Endothelial cell of umbilical vein (primary cell): ENCODE data around the gene SLC7A8. TPM values are rescaled to one million over a fixed set of nuclear protein-coding genes. Genes with fewer than 3 reads are reported as not detected.

ENCODE experiments used
- BruUV-seq: library from RNA; stranded (reverse); fragments of 400-500 nt; replicated peaks from 2 replicates; lab custom pipeline; 2021; lab: Mats Ljungman, UMichigan
- CTCF ChIA-PET: fragments of 300-600, 350-600 bp; sonication (Branson Sonifier 250); formaldehyde crosslinking; loops from one replicate; lab custom pipeline; 2021; ENCODE audit warnings: antibody characterized with exemption, inconsistent platforms; lab: Charles Lee
- POLR2A ChIA-PET: fragments of 300-600, 350-600 bp; sonication (Branson Sonifier 250); formaldehyde crosslinking; loops from one replicate; lab custom pipeline; 2021; ENCODE audit warnings: antibody characterized with exemption, inconsistent platforms; lab: Charles Lee
- DNase-seq: peaks from one replicate; pipeline ENCODE4 v3.0.0-alpha.2; 2011; ENCODE audit warnings: low read depth, low spot score
- FAIRE-seq: peaks from 2 replicates; lab custom pipeline; 2011; peaks lifted over from hg19 to GRCh38; lab: Jason Lieb, UNC
- H2AFZ ChIP-seq: 2 replicates; pipeline ENCODE4 v1.6.0; 2012; ENCODE audit warnings: low read depth, low read length, control low read depth, inconsistent platforms
- H3K27ac ChIP-seq: 2 replicates; pipeline ENCODE4 v1.5.1; 2011; ENCODE audit warnings: low read depth, mild to moderate bottlenecking, control low read depth, low read length, moderate library complexity; ENCODE audit not compliant: insufficient read depth
- H3K27me3 ChIP-seq, 2 experiments: 2 replicates each; pipeline versions ENCODE4 v1.6.0 to v1.6.1; 2011; ENCODE audit warnings: low read length in 2 of 2, mixed read lengths in 1 of 2; ENCODE audit not compliant: control insufficient read depth in 2 of 2, insufficient read depth in 2 of 2
- H3K36me3 ChIP-seq, 2 experiments: 2 replicates in 1 of 2; 3 replicates in 1 of 2; pipeline ENCODE4 v1.5.1; 2011; ENCODE audit warnings: low read length in 2 of 2, mild to moderate bottlenecking in 1 of 2, moderate library complexity in 1 of 2; ENCODE audit not compliant: control insufficient read depth in 2 of 2, insufficient read depth in 2 of 2; ENCODE audit errors: extremely low read depth in 1 of 2
- H3K4me1 ChIP-seq: 3 replicates; pipeline ENCODE4 v1.5.1; 2011; ENCODE audit warnings: mild to moderate bottlenecking, low read length; ENCODE audit not compliant: control insufficient read depth, insufficient read depth; ENCODE audit errors: extremely low read depth
- H3K4me2 ChIP-seq: 2 replicates; pipeline ENCODE4 v1.6.1; 2011; ENCODE audit warnings: low read length, control low read depth, mixed read lengths; ENCODE audit not compliant: insufficient read depth
- H3K4me3 ChIP-seq, 3 experiments: fragments of 200-600 bp in 1 of 3; sonication (generic), shearing (Covaris generic) in 1 of 3; replicated peaks in 1 of 3; 2 replicates each; pipeline ENCODE4 v1.5.1; 2011 to 2016; ENCODE audit warnings: control low read depth in 3 of 3, low read length in 3 of 3, mild to moderate bottlenecking in 2 of 3, inconsistent platforms in 1 of 3, low read depth in 1 of 3, moderate library complexity in 1 of 3; ENCODE audit not compliant: insufficient read depth in 1 of 3
- H3K79me2 ChIP-seq: 2 replicates; pipeline ENCODE4 v1.6.0; 2012; ENCODE audit warnings: low read length, inconsistent platforms; ENCODE audit not compliant: control insufficient read depth, insufficient read depth
- H3K9ac ChIP-seq: replicated peaks from 2 replicates; pipeline ENCODE3; 2011; ENCODE audit warnings: low read length, control low read depth; ENCODE audit not compliant: insufficient read depth; ENCODE audit errors: extremely low read depth
- H3K9me1 ChIP-seq: replicated peaks from 3 replicates; pipeline ENCODE4 v1.6.0; 2011; ENCODE audit warnings: mild to moderate bottlenecking, low read length; ENCODE audit not compliant: control insufficient read depth, insufficient read depth; ENCODE audit errors: extremely low read depth
- H3K9me3 ChIP-seq: replicated peaks from 2 replicates; pipeline ENCODE4 v1.5.1; 2012; ENCODE audit warnings: low read length, inconsistent platforms; ENCODE audit not compliant: control insufficient read depth, insufficient read depth
- H4K20me1 ChIP-seq: replicated peaks from 2 replicates; pipeline ENCODE3; 2011; ENCODE audit warnings: mild to moderate bottlenecking, low read length; ENCODE audit not compliant: control insufficient read depth, insufficient read depth; ENCODE audit errors: extremely low read depth
- CTCF ChIP-seq, 2 donors: IDR thresholded peaks; 1 replicate in 1 of 2; 2 replicates in 1 of 2; pipeline ENCODE4 v1.5.1; 2011; ENCODE audit warnings: low read length in 2 of 2, mild to moderate bottlenecking in 2 of 2, moderate library complexity in 2 of 2, control low read depth in 1 of 2, inconsistent platforms in 1 of 2, low read depth in 1 of 2; ENCODE audit not compliant: insufficient read depth in 1 of 2; ENCODE audit errors: extremely low read depth in 1 of 2
- EZH2 ChIP-seq: IDR thresholded peaks from 2 replicates; pipeline ENCODE4 v1.6.1; 2012; ENCODE audit warnings: borderline replicate concordance, low read depth, mild to moderate bottlenecking, moderate library complexity, low read length, inconsistent platforms; ENCODE audit not compliant: severe bottlenecking
- FOS ChIP-seq: IDR thresholded peaks from 2 replicates; pipeline ENCODE4 v1.6.1; 2011; ENCODE audit warnings: mild to moderate bottlenecking, low read length, moderate library complexity, borderline replicate concordance; ENCODE audit not compliant: insufficient read depth
- GATA2 ChIP-seq: IDR thresholded peaks from 2 replicates; pipeline ENCODE4 v1.7.0; 2011; ENCODE audit warnings: low read depth, mild to moderate bottlenecking, moderate library complexity, mixed read lengths, low read length; ENCODE audit not compliant: insufficient read length, insufficient read depth
- JUN ChIP-seq: IDR thresholded peaks from 2 replicates; pipeline ENCODE4 v1.6.1; 2011; ENCODE audit warnings: borderline replicate concordance, low read depth; ENCODE audit not compliant: insufficient read length, insufficient read depth
- MYC ChIP-seq: IDR thresholded peaks from one replicate; pipeline ENCODE4 v1.6.1; 2011; ENCODE audit warnings: mild to moderate bottlenecking, low read depth, low read length
- POLR2A ChIP-seq: IDR thresholded peaks from 2 replicates; pipeline ENCODE4 v1.6.1; 2012; ENCODE audit warnings: low read depth, mild to moderate bottlenecking, control low read depth, low read length
- POLR2AphosphoS5 ChIP-seq: IDR thresholded peaks from 2 replicates; pipeline ENCODE4 v1.6.1; 2012; ENCODE audit warnings: low read depth, mild to moderate bottlenecking, control low read depth, low read length, moderate library complexity; ENCODE audit not compliant: insufficient read depth
- dilution Hi-C: fragments of 300-500 bp; cut with MboI; formaldehyde crosslinking; loops from one replicate; pipeline ENCODE4 v1.15.0; 2019; ENCODE audit warnings: low sequenced_read_pairs; ENCODE audit not compliant: extremely low pct_ligation_motif_present
- intact Hi-C: fragments of 100-400 bp; cut with micrococcal nuclease; formaldehyde crosslinking; loops from one replicate; pipeline ENCODE4 v1.10.0; 2022
- polyA plus RNA-seq, 4 experiments: library from polyadenylated mRNA; depleted of rRNA in 3 of 4; stranded (reverse) in 3 of 4; unstranded in 1 of 4; fragments of >200 nt; gene quantifications; 2 replicates each; pipeline versions ENCODE4 v1.2.1 to v1.2.3, GENCODE V29; 2011 to 2012; ENCODE audit warnings: missing spikeins in 1 of 4
- total RNA-seq: library from RNA; stranded (reverse); gene quantifications from 2 replicates; pipeline ENCODE4 v1.2.3, GENCODE V29; 2021
- TF ChIP-seq, protein P1 (sequence below): IDR thresholded peaks from 2 replicates; pipeline ENCODE4 v1.6.1; 2011; ENCODE audit not compliant: insufficient read depth, insufficient read length

The SLC7A8 gene
- total and polyA plus RNA-seq, 2 donors (not counting 3 experiments of a cell fraction or from before 2014, with no cell fraction given) = 0.76 to 1.1 TPM

DNA sequence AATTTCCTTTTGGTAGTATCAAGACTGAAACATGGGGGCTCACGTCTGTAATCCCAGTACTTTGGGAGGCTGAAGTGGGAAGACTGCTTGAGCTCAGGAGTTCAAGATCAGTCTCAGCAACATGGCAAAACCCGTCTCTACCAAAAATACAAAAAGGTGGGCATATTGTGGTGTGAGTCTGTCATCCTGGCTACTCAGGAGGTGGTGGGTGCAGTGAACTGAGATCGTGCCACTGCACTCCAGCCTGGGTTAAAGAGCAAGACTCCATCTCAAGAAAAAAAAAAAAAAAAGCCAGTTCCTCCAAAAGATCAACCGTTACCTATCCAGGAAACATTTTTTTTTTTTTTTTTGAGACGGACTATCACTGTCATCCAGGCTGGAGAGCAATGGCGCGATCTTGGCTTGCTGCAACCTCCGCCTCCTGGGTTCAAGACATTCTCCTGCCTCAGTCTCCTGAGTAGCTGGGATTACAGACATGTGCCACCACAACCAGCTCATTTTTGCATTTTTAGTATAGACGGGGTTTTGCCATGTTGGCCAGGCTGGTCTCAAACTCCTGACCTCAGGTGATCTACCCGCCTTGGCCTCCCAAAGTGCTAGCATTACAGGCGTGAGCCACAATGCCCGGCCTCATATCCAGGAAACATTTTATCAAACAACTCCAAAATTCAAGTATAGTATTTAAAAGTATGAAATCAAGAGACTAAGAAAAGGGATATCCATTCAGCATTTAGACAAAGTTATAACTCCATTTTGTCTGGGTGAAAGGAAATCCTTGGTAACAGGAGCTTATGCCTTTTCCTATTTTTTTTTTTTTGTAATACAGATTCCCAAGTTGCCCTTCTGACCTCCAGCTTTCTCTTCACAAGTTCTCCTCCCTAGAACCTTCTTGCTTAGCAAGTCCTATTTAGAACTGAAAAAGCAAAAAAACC is 91.9 kb downstream of the SLC7A8 start:
- CTCF ChIA-PET = interaction anchor here (0.8 to 4.6 kb wide), 10 partner anchors 9 to 105 kb away, joined by 3 to 43 read pairs (median 5); no protein-coding TSS in a partner anchor
- POLR2A ChIA-PET = interaction anchor here (0.7 kb wide), 1 partner anchor 13 kb away, joined by 4 read pairs; no protein-coding TSS in a partner anchor
- H3K4me3 ChIP-seq = no peak overlapping the region
- H3K4me2 ChIP-seq = no peak overlapping the region
- TF ChIP-seq POLR2A = no peak
- TF ChIP-seq GATA2 = no peak
- no peak for TF ChIP-seq POLR2AphosphoS5
- no peak for TF ChIP-seq JUN
- no peak for TF ChIP-seq FOS
- no peak for TF ChIP-seq MYC
- TF ChIP-seq, protein P1, sequence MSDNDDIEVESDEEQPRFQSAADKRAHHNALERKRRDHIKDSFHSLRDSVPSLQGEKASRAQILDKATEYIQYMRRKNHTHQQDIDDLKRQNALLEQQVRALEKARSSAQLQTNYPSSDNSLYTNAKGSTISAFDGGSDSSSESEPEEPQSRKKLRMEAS = no peak
- no peak for TF ChIP-seq EZH2
- TF ChIP-seq CTCF (IDR thresholded peaks at IDR 0.05; ENCODE audit: extremely low read depth in 1 of 2, insufficient read depth in 1 of 2, low read depth in 1 of 2, low read length in 2 of 2) = no peak
- peaks cover 8 to 33% of the 10 kb centered on the region in 2 experiments for H3K36me3 ChIP-seq
- peaks cover 4% of the 10 kb centered on the region for H4K20me1 ChIP-seq
- no peaks in the 10 kb centered on the region for H3K27me3 ChIP-seq
- peaks cover 28% of the 10 kb centered on the region for H3K4me1 ChIP-seq
- BruUV-seq = no TSS peak
- peaks cover 70% of the 10 kb centered on the region for H3K79me2 ChIP-seq
- DNase-seq (no peak), FAIRE-seq (no peak)
- H2AFZ ChIP-seq = no peak overlapping the region
- no peaks in the 10 kb centered on the region for H3K9me1 ChIP-seq
- H3K9ac ChIP-seq = no peak overlapping the region
- dilution Hi-C loops = no loop called here
- no peak overlapping the region for H3K27ac ChIP-seq
- no peaks in the 10 kb centered on the region for H3K9me3 ChIP-seq
- intact Hi-C loops = no loop called here
